ENCODE data around the gene TGFA. TPM values are rescaled to one million over a fixed set of nuclear protein-coding genes. Genes with fewer than 3 reads are reported as not detected.

Gene TGFA
- total and polyA plus RNA-seq, 2 experiments from 2014 or later: 1.4 to 6.5 TPM

GRCh38 chr2:70534183-70534836 lies 19.3 kb downstream of the TGFA start (continued):
- TF ChIP-seq CTCF (conservative IDR thresholded peaks at IDR 0.05; ENCODE audit: low read depth in 2 of 2): no peak

GRCh38 chr2:70532244-70532935 lies 21.2 kb downstream of the TGFA start:
- Histone ChIP-seq H3K27me3 (ENCODE audit: insufficient read depth) (no peaks in the 10 kb centered on the region), H3K79me2 (replicated peaks; ENCODE audit: insufficient read depth) (no peaks in the 10 kb centered on the region), H3K9me2 (ENCODE audit: insufficient read depth) (no peaks in the 10 kb centered on the region), H3K4me2 (no peak overlapping the region), H3F3A (replicated peaks; ENCODE audit: low read depth) (no peaks in the 10 kb centered on the region), H4K20me1 (replicated peaks; ENCODE audit: insufficient read depth) (no peaks in the 10 kb centered on the region), H2AFZ (no peak overlapping the region), H3K27ac (ENCODE audit: low read depth) (no peak overlapping the region), H3K36me3 (ENCODE audit: insufficient read depth) (no peaks in the 10 kb centered on the region), H3K4me1 (ENCODE audit: insufficient read depth) (no peaks in the 10 kb centered on the region), H3K4me3 (no peak overlapping the region)
- no peaks in the 10 kb centered on the region; the same call in 2 of the 3 replicates for H3K4me1 Mint-ChIP-seq
- ATAC-seq (peak; percentile 81), DNase-seq (ENCODE audit: low spot score) (no peak)
- TF ChIP-seq EZH2phosphoT487 (IDR thresholded peaks at IDR 0.05; ENCODE audit: unreplicated experiment): no peak
- TF ChIP-seq ETS1 (IDR thresholded peaks at IDR 0.05): no peak
- no peak for TF ChIP-seq ZNF114 (CRISPR knock-in tag; IDR thresholded peaks at IDR 0.05)
- TF ChIP-seq CTCF (conservative IDR thresholded peaks at IDR 0.05; ENCODE audit: low read depth in 2 of 2): no peak
- no peak for TF ChIP-seq CREB1 (CRISPR knock-in tag; IDR thresholded peaks at IDR 0.05; ENCODE audit: low read depth)
- no peak for TF ChIP-seq ZNF331 (CRISPR knock-in tag; IDR thresholded peaks at IDR 0.05; ENCODE audit: low read depth)
- no peak for TF ChIP-seq REST (IDR thresholded peaks at IDR 0.05; ENCODE audit: unreplicated experiment)
- no peak for TF ChIP-seq NANOG (IDR thresholded peaks at IDR 0.05; ENCODE audit: borderline replicate concordance)
- no peaks in the 10 kb centered on the region for H3K36me3 Mint-ChIP-seq (ENCODE audit: low read depth)
- H3K27me3 Mint-ChIP-seq (ENCODE audit: insufficient read depth, low read depth, poor library complexity): peaks cover 5% of the 10 kb centered on the region
- H3K27ac Mint-ChIP-seq: no peak overlapping the region
- no peak overlapping the region for H3K4me3 Mint-ChIP-seq
- H3K9me3 Mint-ChIP-seq: no peaks in the 10 kb centered on the region
